Endothelial cell of umbilical vein (primary cell): ENCODE measurements around the gene HTR2B. TPM values are rescaled to one million over a fixed set of nuclear protein-coding genes. Genes with fewer than 3 reads are reported as not detected.
A peak's percentile ranks its signal among the peaks of the same experiment; 100 is the strongest.

Experiments
- BruUV-seq: library from RNA; stranded (reverse); fragments of 400-500 nt; replicated peaks from 2 replicates; lab custom pipeline; 2021; lab: Mats Ljungman, UMichigan
- CTCF ChIA-PET: fragments of 300-600, 350-600 bp; sonication (Branson Sonifier 250); formaldehyde crosslinking; loops from one replicate; lab custom pipeline; 2021; ENCODE audit warnings: antibody characterized with exemption, inconsistent platforms; lab: Charles Lee
- POLR2A ChIA-PET: fragments of 300-600, 350-600 bp; sonication (Branson Sonifier 250); formaldehyde crosslinking; loops from one replicate; lab custom pipeline; 2021; ENCODE audit warnings: antibody characterized with exemption, inconsistent platforms; lab: Charles Lee
- DNase-seq: peaks from one replicate; pipeline ENCODE4 v3.0.0-alpha.2; 2011; ENCODE audit warnings: low read depth, low spot score
- FAIRE-seq: peaks from 2 replicates; lab custom pipeline; 2011; peaks lifted over from hg19 to GRCh38; lab: Jason Lieb, UNC
- H2AFZ ChIP-seq: 2 replicates; pipeline ENCODE4 v1.6.0; 2012; ENCODE audit warnings: low read depth, low read length, control low read depth, inconsistent platforms
- H3K27ac ChIP-seq: 2 replicates; pipeline ENCODE4 v1.5.1; 2011; ENCODE audit warnings: low read depth, mild to moderate bottlenecking, control low read depth, low read length, moderate library complexity; ENCODE audit not compliant: insufficient read depth
- H3K27me3 ChIP-seq, 2 experiments: 2 replicates each; pipeline versions ENCODE4 v1.6.0 to v1.6.1; 2011; ENCODE audit warnings: low read length in 2 of 2, mixed read lengths in 1 of 2; ENCODE audit not compliant: control insufficient read depth in 2 of 2, insufficient read depth in 2 of 2
- H3K36me3 ChIP-seq, 2 experiments: 2 replicates in 1 of 2; 3 replicates in 1 of 2; pipeline ENCODE4 v1.5.1; 2011; ENCODE audit warnings: low read length in 2 of 2, mild to moderate bottlenecking in 1 of 2, moderate library complexity in 1 of 2; ENCODE audit not compliant: control insufficient read depth in 2 of 2, insufficient read depth in 2 of 2; ENCODE audit errors: extremely low read depth in 1 of 2
- H3K4me1 ChIP-seq: 3 replicates; pipeline ENCODE4 v1.5.1; 2011; ENCODE audit warnings: mild to moderate bottlenecking, low read length; ENCODE audit not compliant: control insufficient read depth, insufficient read depth; ENCODE audit errors: extremely low read depth
- H3K4me2 ChIP-seq: 2 replicates; pipeline ENCODE4 v1.6.1; 2011; ENCODE audit warnings: low read length, control low read depth, mixed read lengths; ENCODE audit not compliant: insufficient read depth
- H3K4me3 ChIP-seq, 3 experiments: fragments of 200-600 bp in 1 of 3; sonication (generic), shearing (Covaris generic) in 1 of 3; replicated peaks in 1 of 3; 2 replicates each; pipeline ENCODE4 v1.5.1; 2011 to 2016; ENCODE audit warnings: control low read depth in 3 of 3, low read length in 3 of 3, mild to moderate bottlenecking in 2 of 3, inconsistent platforms in 1 of 3, low read depth in 1 of 3, moderate library complexity in 1 of 3; ENCODE audit not compliant: insufficient read depth in 1 of 3
- H3K79me2 ChIP-seq: 2 replicates; pipeline ENCODE4 v1.6.0; 2012; ENCODE audit warnings: low read length, inconsistent platforms; ENCODE audit not compliant: control insufficient read depth, insufficient read depth
- H3K9ac ChIP-seq: replicated peaks from 2 replicates; pipeline ENCODE3; 2011; ENCODE audit warnings: low read length, control low read depth; ENCODE audit not compliant: insufficient read depth; ENCODE audit errors: extremely low read depth
- H3K9me1 ChIP-seq: replicated peaks from 3 replicates; pipeline ENCODE4 v1.6.0; 2011; ENCODE audit warnings: mild to moderate bottlenecking, low read length; ENCODE audit not compliant: control insufficient read depth, insufficient read depth; ENCODE audit errors: extremely low read depth
- H3K9me3 ChIP-seq: replicated peaks from 2 replicates; pipeline ENCODE4 v1.5.1; 2012; ENCODE audit warnings: low read length, inconsistent platforms; ENCODE audit not compliant: control insufficient read depth, insufficient read depth
- H4K20me1 ChIP-seq: replicated peaks from 2 replicates; pipeline ENCODE3; 2011; ENCODE audit warnings: mild to moderate bottlenecking, low read length; ENCODE audit not compliant: control insufficient read depth, insufficient read depth; ENCODE audit errors: extremely low read depth
- EZH2 ChIP-seq: IDR thresholded peaks from 2 replicates; pipeline ENCODE4 v1.6.1; 2012; ENCODE audit warnings: borderline replicate concordance, low read depth, mild to moderate bottlenecking, moderate library complexity, low read length, inconsistent platforms; ENCODE audit not compliant: severe bottlenecking
- FOS ChIP-seq: IDR thresholded peaks from 2 replicates; pipeline ENCODE4 v1.6.1; 2011; ENCODE audit warnings: mild to moderate bottlenecking, low read length, moderate library complexity, borderline replicate concordance; ENCODE audit not compliant: insufficient read depth
- GATA2 ChIP-seq: IDR thresholded peaks from 2 replicates; pipeline ENCODE4 v1.7.0; 2011; ENCODE audit warnings: low read depth, mild to moderate bottlenecking, moderate library complexity, mixed read lengths, low read length; ENCODE audit not compliant: insufficient read length, insufficient read depth
- JUN ChIP-seq: IDR thresholded peaks from 2 replicates; pipeline ENCODE4 v1.6.1; 2011; ENCODE audit warnings: borderline replicate concordance, low read depth; ENCODE audit not compliant: insufficient read length, insufficient read depth
- MYC ChIP-seq: IDR thresholded peaks from one replicate; pipeline ENCODE4 v1.6.1; 2011; ENCODE audit warnings: mild to moderate bottlenecking, low read depth, low read length
- POLR2A ChIP-seq: IDR thresholded peaks from 2 replicates; pipeline ENCODE4 v1.6.1; 2012; ENCODE audit warnings: low read depth, mild to moderate bottlenecking, control low read depth, low read length
- POLR2AphosphoS5 ChIP-seq: IDR thresholded peaks from 2 replicates; pipeline ENCODE4 v1.6.1; 2012; ENCODE audit warnings: low read depth, mild to moderate bottlenecking, control low read depth, low read length, moderate library complexity; ENCODE audit not compliant: insufficient read depth
- dilution Hi-C: fragments of 300-500 bp; cut with MboI; formaldehyde crosslinking; loops from one replicate; pipeline ENCODE4 v1.15.0; 2019; ENCODE audit warnings: low sequenced_read_pairs; ENCODE audit not compliant: extremely low pct_ligation_motif_present
- intact Hi-C: fragments of 100-400 bp; cut with micrococcal nuclease; formaldehyde crosslinking; loops from one replicate; pipeline ENCODE4 v1.10.0; 2022
- polyA plus RNA-seq, 4 experiments: library from polyadenylated mRNA; depleted of rRNA in 3 of 4; stranded (reverse) in 3 of 4; unstranded in 1 of 4; fragments of >200 nt; gene quantifications; 2 replicates each; pipeline versions ENCODE4 v1.2.1 to v1.2.3, GENCODE V29; 2011 to 2012; ENCODE audit warnings: missing spikeins in 1 of 4
- total RNA-seq: library from RNA; stranded (reverse); gene quantifications from 2 replicates; pipeline ENCODE4 v1.2.3, GENCODE V29; 2021
- TF ChIP-seq, protein P1 (sequence below), 2 donors: IDR thresholded peaks; 1 replicate in 1 of 2; 2 replicates in 1 of 2; pipeline ENCODE4 v1.5.1; 2011; ENCODE audit warnings: low read length in 2 of 2, mild to moderate bottlenecking in 2 of 2, moderate library complexity in 2 of 2, control low read depth in 1 of 2, inconsistent platforms in 1 of 2, low read depth in 1 of 2; ENCODE audit not compliant: insufficient read depth in 1 of 2; ENCODE audit errors: extremely low read depth in 1 of 2
- TF ChIP-seq, protein P2 (sequence below): IDR thresholded peaks from 2 replicates; pipeline ENCODE4 v1.6.1; 2011; ENCODE audit not compliant: insufficient read depth, insufficient read length

The HTR2B gene
- total and polyA plus RNA-seq, 2 donors (not counting 3 experiments of a cell fraction or from before 2014, with no cell fraction given) = 0.88 to 0.93 TPM

DNA sequence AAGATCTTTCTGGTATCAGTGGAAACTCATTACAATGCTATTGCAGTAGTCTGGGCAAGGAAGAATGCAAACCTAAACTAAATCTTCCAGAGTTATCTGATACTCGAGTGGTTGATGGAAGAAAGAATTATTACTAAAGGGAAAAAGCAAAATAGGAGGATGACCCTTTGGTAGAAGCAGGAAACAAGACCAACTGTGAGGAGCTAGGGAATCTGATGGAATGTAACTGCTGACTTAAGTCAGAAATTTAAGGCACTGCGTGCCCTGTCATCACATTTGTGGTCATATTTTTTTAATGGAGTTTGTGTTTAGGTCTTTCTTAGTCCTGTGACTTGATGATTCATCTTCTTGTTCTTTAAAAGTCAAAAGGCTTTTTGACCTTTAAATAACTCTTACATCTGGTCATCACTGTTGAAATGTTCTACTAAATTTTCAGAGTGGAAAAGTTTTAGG lies 37.1 kb upstream of the HTR2B start:
- no peaks in the 10 kb centered on the region for H4K20me1 ChIP-seq
- H3K4me2 ChIP-seq = peak overlapping the region; percentile 84
- peaks cover 38% of the 10 kb centered on the region for H3K4me1 ChIP-seq
- H2AFZ ChIP-seq = no peak overlapping the region
- peak overlapping the region; percentile 80 for H3K9ac ChIP-seq
- intact Hi-C loops = loop anchor here (1.0 to 2.0 kb wide), 4 partner anchors 20 to 39 kb away; no protein-coding TSS in a partner anchor
- peak overlapping the region; percentile 86 for H3K27ac ChIP-seq
- DNase-seq (peak; percentile 92), FAIRE-seq (peak; percentile 89)
- no peak overlapping the region for H3K4me3 ChIP-seq
- no peaks in the 10 kb centered on the region for H3K79me2 ChIP-seq
- BruUV-seq = no TSS peak
- H3K9me3 ChIP-seq = no peaks in the 10 kb centered on the region
- ChIA-PET CTCF (interaction anchor here (0.8 to 4.2 kb wide), 8 partner anchors 12 to 290 kb away, joined by 3 to 20 read pairs (median 4); no protein-coding TSS in a partner anchor), POLR2A (interaction anchor here (0.7 kb wide), 1 partner anchor 14 kb away, joined by 3 read pairs; no protein-coding TSS in a partner anchor)
- dilution Hi-C loops = no loop called here
- TF ChIP-seq EZH2 (no peak), GATA2 (peak; percentile 61), JUN (peak; percentile 89), FOS (peak; percentile 88), MYC (no peak), POLR2A (peak; percentile 42), POLR2AphosphoS5 (peak; percentile 56)
- TF ChIP-seq, protein P1, sequence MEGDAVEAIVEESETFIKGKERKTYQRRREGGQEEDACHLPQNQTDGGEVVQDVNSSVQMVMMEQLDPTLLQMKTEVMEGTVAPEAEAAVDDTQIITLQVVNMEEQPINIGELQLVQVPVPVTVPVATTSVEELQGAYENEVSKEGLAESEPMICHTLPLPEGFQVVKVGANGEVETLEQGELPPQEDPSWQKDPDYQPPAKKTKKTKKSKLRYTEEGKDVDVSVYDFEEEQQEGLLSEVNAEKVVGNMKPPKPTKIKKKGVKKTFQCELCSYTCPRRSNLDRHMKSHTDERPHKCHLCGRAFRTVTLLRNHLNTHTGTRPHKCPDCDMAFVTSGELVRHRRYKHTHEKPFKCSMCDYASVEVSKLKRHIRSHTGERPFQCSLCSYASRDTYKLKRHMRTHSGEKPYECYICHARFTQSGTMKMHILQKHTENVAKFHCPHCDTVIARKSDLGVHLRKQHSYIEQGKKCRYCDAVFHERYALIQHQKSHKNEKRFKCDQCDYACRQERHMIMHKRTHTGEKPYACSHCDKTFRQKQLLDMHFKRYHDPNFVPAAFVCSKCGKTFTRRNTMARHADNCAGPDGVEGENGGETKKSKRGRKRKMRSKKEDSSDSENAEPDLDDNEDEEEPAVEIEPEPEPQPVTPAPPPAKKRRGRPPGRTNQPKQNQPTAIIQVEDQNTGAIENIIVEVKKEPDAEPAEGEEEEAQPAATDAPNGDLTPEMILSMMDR (IDR thresholded peaks at IDR 0.05; ENCODE audit: extremely low read depth in 1 of 2, insufficient read depth in 1 of 2, low read depth in 1 of 2, low read length in 2 of 2) = no peak
- TF ChIP-seq, protein P2, sequence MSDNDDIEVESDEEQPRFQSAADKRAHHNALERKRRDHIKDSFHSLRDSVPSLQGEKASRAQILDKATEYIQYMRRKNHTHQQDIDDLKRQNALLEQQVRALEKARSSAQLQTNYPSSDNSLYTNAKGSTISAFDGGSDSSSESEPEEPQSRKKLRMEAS = no peak
- H3K27me3 ChIP-seq = no peaks in the 10 kb centered on the region
- H3K9me1 ChIP-seq = no peaks in the 10 kb centered on the region
- H3K36me3 ChIP-seq = peaks cover 3 to 10% of the 10 kb centered on the region in 2 experiments
